ENCODE measurements around the gene FN3K.

Gene FN3K

GRCh38 chr17:82699551-82699950 lies 35.9 kb upstream of the FN3K start:
- H2AFZ ChIP-seq (ENCODE audit: low read depth, low read length, severe bottlenecking) = no peak overlapping the region
- H3K4me3 ChIP-seq (ENCODE audit: insufficient read depth, low read length, poor library complexity, severe bottlenecking) = no peak overlapping the region
- no peaks in the 10 kb centered on the region for H3K79me2 ChIP-seq (ENCODE audit: insufficient read depth, low read length)
- no peak overlapping the region for H3K9ac ChIP-seq (ENCODE audit: low read length)
- no peak overlapping the region for H3K27ac ChIP-seq (ENCODE audit: low read depth, low read length)
- no peaks in the 10 kb centered on the region for H3K36me3 ChIP-seq (ENCODE audit: low read length)
- H4K20me1 ChIP-seq (ENCODE audit: low read depth, low read length) = no peaks in the 10 kb centered on the region
- H3K9me2 ChIP-seq (replicated peaks; ENCODE audit: insufficient read depth, low read length) = no peaks in the 10 kb centered on the region
- no peak overlapping the region for H3K4me2 ChIP-seq (ENCODE audit: low read depth, low read length, poor library complexity, severe bottlenecking)
- no peaks in the 10 kb centered on the region for H3F3A ChIP-seq (ENCODE audit: insufficient read depth)
- peaks cover 5% of the 10 kb centered on the region; the same call in 1 of the 2 replicates for H3K9me3 ChIP-seq (ENCODE audit: insufficient read depth, low read length)
- no peaks in the 10 kb centered on the region for H3K27me3 ChIP-seq (ENCODE audit: low read length)
- no peak for TF ChIP-seq EZH2phosphoT487 (conservative IDR thresholded peaks at IDR 0.05; ENCODE audit: low read length)
- TF ChIP-seq, protein P1, sequence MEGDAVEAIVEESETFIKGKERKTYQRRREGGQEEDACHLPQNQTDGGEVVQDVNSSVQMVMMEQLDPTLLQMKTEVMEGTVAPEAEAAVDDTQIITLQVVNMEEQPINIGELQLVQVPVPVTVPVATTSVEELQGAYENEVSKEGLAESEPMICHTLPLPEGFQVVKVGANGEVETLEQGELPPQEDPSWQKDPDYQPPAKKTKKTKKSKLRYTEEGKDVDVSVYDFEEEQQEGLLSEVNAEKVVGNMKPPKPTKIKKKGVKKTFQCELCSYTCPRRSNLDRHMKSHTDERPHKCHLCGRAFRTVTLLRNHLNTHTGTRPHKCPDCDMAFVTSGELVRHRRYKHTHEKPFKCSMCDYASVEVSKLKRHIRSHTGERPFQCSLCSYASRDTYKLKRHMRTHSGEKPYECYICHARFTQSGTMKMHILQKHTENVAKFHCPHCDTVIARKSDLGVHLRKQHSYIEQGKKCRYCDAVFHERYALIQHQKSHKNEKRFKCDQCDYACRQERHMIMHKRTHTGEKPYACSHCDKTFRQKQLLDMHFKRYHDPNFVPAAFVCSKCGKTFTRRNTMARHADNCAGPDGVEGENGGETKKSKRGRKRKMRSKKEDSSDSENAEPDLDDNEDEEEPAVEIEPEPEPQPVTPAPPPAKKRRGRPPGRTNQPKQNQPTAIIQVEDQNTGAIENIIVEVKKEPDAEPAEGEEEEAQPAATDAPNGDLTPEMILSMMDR (IDR thresholded peaks at IDR 0.05; ENCODE audit: insufficient read depth, low read length, poor library complexity, severe bottlenecking) = no peak

GRCh38 chr17:82702231-82702927 lies 33.0 kb upstream of the FN3K start:
- Histone ChIP-seq H3K9me2 (replicated peaks; ENCODE audit: insufficient read depth, low read length) (no peaks in the 10 kb centered on the region), H4K20me1 (ENCODE audit: low read depth, low read length) (no peaks in the 10 kb centered on the region), H3K36me3 (ENCODE audit: low read length) (no peaks in the 10 kb centered on the region), H3K27me3 (ENCODE audit: low read length) (no peaks in the 10 kb centered on the region), H2AFZ (ENCODE audit: low read depth, low read length, severe bottlenecking) (no peak overlapping the region), H3K79me2 (ENCODE audit: insufficient read depth, low read length) (no peaks in the 10 kb centered on the region), H3K4me2 (ENCODE audit: low read depth, low read length, poor library complexity, severe bottlenecking) (no peak overlapping the region), H3K4me3 (ENCODE audit: insufficient read depth, low read length, poor library complexity, severe bottlenecking) (no peak overlapping the region), H3F3A (ENCODE audit: insufficient read depth) (no peaks in the 10 kb centered on the region), H3K27ac (ENCODE audit: low read depth, low read length) (no peak overlapping the region), H3K9me3 (ENCODE audit: insufficient read depth, low read length) (no peaks in the 10 kb centered on the region), H3K9ac (ENCODE audit: low read length) (no peak overlapping the region)
- TF ChIP-seq, protein P1 (IDR thresholded peaks at IDR 0.05; ENCODE audit: insufficient read depth, low read length, poor library complexity, severe bottlenecking) = no peak

GRCh38 chr17:82703036-82703745 lies 32.2 kb upstream of the FN3K start:
- no peaks in the 10 kb centered on the region for H3K36me3 ChIP-seq (ENCODE audit: low read length)
- no peaks in the 10 kb centered on the region for H3F3A ChIP-seq (ENCODE audit: insufficient read depth)
- no peak overlapping the region for H2AFZ ChIP-seq (ENCODE audit: low read depth, low read length, severe bottlenecking)
- no peaks in the 10 kb centered on the region for H3K9me2 ChIP-seq (replicated peaks; ENCODE audit: insufficient read depth, low read length)
- no peak overlapping the region for H3K4me2 ChIP-seq (ENCODE audit: low read depth, low read length, poor library complexity, severe bottlenecking)
- no peaks in the 10 kb centered on the region for H4K20me1 ChIP-seq (ENCODE audit: low read depth, low read length)
- no peak overlapping the region for H3K4me3 ChIP-seq (ENCODE audit: insufficient read depth, low read length, poor library complexity, severe bottlenecking)
- H3K27me3 ChIP-seq (ENCODE audit: low read length) = no peaks in the 10 kb centered on the region
- no peak overlapping the region for H3K9ac ChIP-seq (ENCODE audit: low read length)
- no peaks in the 10 kb centered on the region for H3K79me2 ChIP-seq (ENCODE audit: insufficient read depth, low read length)
- no peak overlapping the region for H3K27ac ChIP-seq (ENCODE audit: low read depth, low read length)
- TF ChIP-seq EZH2phosphoT487 (conservative IDR thresholded peaks at IDR 0.05; ENCODE audit: low read length) = no peak
- TF ChIP-seq, protein P1 (IDR thresholded peaks at IDR 0.05; ENCODE audit: insufficient read depth, low read length, poor library complexity, severe bottlenecking) = no peak
- H3K9me3 ChIP-seq (ENCODE audit: insufficient read depth, low read length) = no peaks in the 10 kb centered on the region
